ENCODE data around the gene PBLD. TPM values are rescaled to one million over a fixed set of nuclear protein-coding genes. Genes with fewer than 3 reads are reported as not detected.

The PBLD gene
- total and polyA plus RNA-seq, 9 of the 15 experiments (the other 6 are each of a cell fraction or from before 2014, with no cell fraction given) = 1.2 to 4.3 (median 2.5) TPM

DNA sequence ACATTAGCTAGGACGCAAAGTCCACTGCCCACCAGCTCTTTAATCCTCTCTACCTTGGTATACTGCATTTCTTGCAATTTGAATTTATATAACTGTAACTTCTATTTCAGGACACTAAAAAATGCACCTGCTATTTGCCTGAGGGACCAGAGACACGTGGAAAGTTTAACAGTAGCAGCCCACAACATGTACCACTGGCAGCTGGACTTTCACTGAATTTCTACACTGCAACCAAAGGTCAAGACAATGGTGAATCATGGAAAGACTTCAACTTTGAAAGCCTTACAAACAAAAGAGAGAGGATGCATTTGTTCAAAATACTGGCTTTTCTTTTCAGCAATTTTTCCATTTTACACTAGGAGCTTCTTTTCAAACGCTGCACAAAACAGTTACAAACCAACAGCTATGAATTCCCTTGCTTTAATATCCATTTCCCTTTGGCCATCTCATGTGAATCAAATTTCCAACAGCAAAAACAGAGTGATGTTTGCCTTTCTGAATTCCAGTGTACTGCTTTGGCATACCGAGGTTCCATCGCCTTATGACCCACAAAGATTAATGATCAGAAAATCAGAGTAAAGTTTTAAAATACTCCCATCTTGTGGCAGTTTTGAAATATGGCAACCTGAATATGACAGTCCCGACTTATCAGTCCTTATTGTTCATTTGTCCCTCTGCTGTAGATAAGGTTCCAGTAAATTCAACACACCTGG is 30.8 kb downstream of the PBLD start (continued):
- TF ChIP-seq ZNF695 (CRISPR knock-in tag; IDR thresholded peaks at IDR 0.05) = no peak
- TF ChIP-seq ARID3A (IDR thresholded peaks at IDR 0.05; ENCODE audit: borderline replicate concordance, low read depth, low read length) = 0 out of 2 replicates have a peak, but pooled peaks have one; percentile 31
- TF ChIP-seq SMAD1 (IDR thresholded peaks at IDR 0.05; ENCODE audit: low read depth, low read length, partially characterized antibody) = no peak
- TF ChIP-seq RAD21 (CRISPR knock-in tag; conservative IDR thresholded peaks at IDR 0.05 in 1 of 2, IDR thresholded peaks at IDR 0.05 in 1 of 2) = peak; percentile 68 to 81
- TF ChIP-seq HNRNPH1 (optimal IDR thresholded peaks at IDR 0.05; ENCODE audit: low read depth, low read length) = no peak
- no peak for TF ChIP-seq TFE3 (CRISPR knock-in tag; IDR thresholded peaks at IDR 0.05)
- 0 out of 2 replicates have a peak, but pooled peaks have one; percentile 24 for TF ChIP-seq ZNF134 (CRISPR knock-in tag; conservative IDR thresholded peaks at IDR 0.05)
- TF ChIP-seq ARNT (IDR thresholded peaks at IDR 0.05) = peak in 1 of 2 experiments; percentile 42; a peak in 1 of 4 replicates
- 0 out of 2 replicates have a peak, but pooled peaks have one; percentile 13 for TF ChIP-seq NCOR1 (IDR thresholded peaks at IDR 0.05)
- TF ChIP-seq SOX6 (IDR thresholded peaks at IDR 0.05) = peak; percentile 81
- TF ChIP-seq, protein P1, sequence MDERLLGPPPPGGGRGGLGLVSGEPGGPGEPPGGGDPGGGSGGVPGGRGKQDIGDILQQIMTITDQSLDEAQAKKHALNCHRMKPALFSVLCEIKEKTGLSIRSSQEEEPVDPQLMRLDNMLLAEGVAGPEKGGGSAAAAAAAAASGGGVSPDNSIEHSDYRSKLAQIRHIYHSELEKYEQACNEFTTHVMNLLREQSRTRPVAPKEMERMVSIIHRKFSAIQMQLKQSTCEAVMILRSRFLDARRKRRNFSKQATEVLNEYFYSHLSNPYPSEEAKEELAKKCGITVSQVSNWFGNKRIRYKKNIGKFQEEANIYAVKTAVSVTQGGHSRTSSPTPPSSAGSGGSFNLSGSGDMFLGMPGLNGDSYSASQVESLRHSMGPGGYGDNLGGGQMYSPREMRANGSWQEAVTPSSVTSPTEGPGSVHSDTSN (CRISPR knock-in tag; IDR thresholded peaks at IDR 0.05; ENCODE audit: low read depth) = no peak
- TF ChIP-seq, protein P1 (tag; conservative IDR thresholded peaks at IDR 0.05; ENCODE audit: low read depth) = peak; percentile 92
- TF ChIP-seq ZNF282 (CRISPR knock-in tag; IDR thresholded peaks at IDR 0.05) = no peak
- no peak for TF ChIP-seq ZNF239 (CRISPR knock-in tag; IDR thresholded peaks at IDR 0.05)
- TF ChIP-seq SREBF1 (IDR thresholded peaks at IDR 0.05; ENCODE audit: borderline replicate concordance, low read depth, low read length) = no peak
- TF ChIP-seq TEAD4 (IDR thresholded peaks at IDR 0.05; ENCODE audit: low read length) = 0 out of 2 replicates have a peak, but pooled peaks have one; percentile 12
- TF ChIP-seq TEAD4 (CRISPR knock-in tag; IDR thresholded peaks at IDR 0.05; ENCODE audit: borderline replicate concordance) = no peak
- no peak for TF ChIP-seq SMARCA5 (IDR thresholded peaks at IDR 0.05)
- TF ChIP-seq MEIS2 (IDR thresholded peaks at IDR 0.05; ENCODE audit: partially characterized antibody) = peak; percentile 86
- no peak for TF ChIP-seq MYBL2 (IDR thresholded peaks at IDR 0.05; ENCODE audit: low read depth)
- no peak for TF ChIP-seq MYBL2 (CRISPR knock-in tag; IDR thresholded peaks at IDR 0.05; ENCODE audit: borderline replicate concordance)
- 0 out of 2 replicates have a peak, but pooled peaks have one; percentile 11 for TF ChIP-seq ADNP (tag; IDR thresholded peaks at IDR 0.05)
